K562 (cell line): ENCODE measurements around the gene SLC5A10. TPM values are rescaled to one million over a fixed set of nuclear protein-coding genes. Genes with fewer than 3 reads are reported as not detected.

Experiments
- ATAC-seq: fragments of 200-7000 bp; cut with Tn5 transposase; 3 replicates; pipeline ENCODE4 v1.9.1; 2020; ENCODE audit warnings: moderate library complexity
- BruUV-seq: library from RNA; stranded (reverse); fragments of 400-500 nt; replicated peaks from 2 replicates; lab custom pipeline; 2021; lab: Mats Ljungman, UMichigan
- CTCF ChIA-PET: fragments of 300-600 bp; formaldehyde crosslinking; extraction: SDS; loops from one replicate; lab custom pipeline; 2021; ENCODE audit warnings: low intra/inter-chr PET ratio; lab: Yijun Ruan, JAX
- POLR2A ChIA-PET: fragments of 300-600, 350-650 bp; sonication (Branson Sonifier 250); formaldehyde crosslinking; extraction: SDS; loops from one replicate; lab custom pipeline; 2021; ENCODE audit warnings: antibody characterized with exemption, inconsistent platforms; lab: Yijun Ruan, JAX
- DNase-seq, 4 experiments: peaks; one replicate each; pipeline versions ENCODE4 v3.0.0 to v3.0.0-alpha.2; 2011 to 2018; ENCODE audit warnings: low spot score in 3 of 4, mixed read lengths in 3 of 4; ENCODE audit errors: extremely low read depth in 1 of 4
- FAIRE-seq: peaks from 2 replicates; lab custom pipeline; 2011; peaks lifted over from hg19 to GRCh38; lab: Jason Lieb, UNC
- H2AFZ ChIP-seq: 2 replicates; pipeline ENCODE4 v1.6.0; 2011; ENCODE audit warnings: low read depth, low read length, control low read depth, inconsistent platforms
- H3K27ac ChIP-seq: fragments of 200-600 bp; 3 replicates; pipeline ENCODE4 v1.8.0; 2011; ENCODE audit warnings: low read depth, mild to moderate bottlenecking, control low read depth, inconsistent platforms, low read length, moderate library complexity, mixed read lengths; ENCODE audit errors: extremely low read depth
- H3K27me3 ChIP-seq, 2 experiments: fragments of 300-600 bp in 1 of 2; 2 replicates in 1 of 2; 3 replicates in 1 of 2; pipeline versions ENCODE4 v1.6.0 to v1.8.0; 2011; ENCODE audit warnings: inconsistent platforms in 2 of 2, low read length in 2 of 2, mild to moderate bottlenecking in 1 of 2, mixed read lengths in 1 of 2, moderate library complexity in 1 of 2; ENCODE audit not compliant: control insufficient read depth in 2 of 2, insufficient read depth in 2 of 2
- H3K36me3 ChIP-seq: fragments of 300-600 bp; 3 replicates; pipeline ENCODE4 v1.8.0; 2011; ENCODE audit warnings: mild to moderate bottlenecking, low read length, inconsistent platforms; ENCODE audit not compliant: control insufficient read depth, insufficient read depth
- H3K4me1 ChIP-seq, 2 experiments: fragments of 200-600 bp in 1 of 2; replicated peaks in 1 of 2; 2 replicates in 1 of 2; 3 replicates in 1 of 2; pipeline versions ENCODE4 v1.5.1 to v1.8.0; 2011; ENCODE audit warnings: inconsistent platforms in 2 of 2, low read length in 2 of 2, mild to moderate bottlenecking in 1 of 2, mixed read lengths in 1 of 2, moderate library complexity in 1 of 2; ENCODE audit not compliant: control insufficient read depth in 2 of 2, insufficient read depth in 2 of 2
- H3K4me2 ChIP-seq: 2 replicates; pipeline ENCODE4 v1.6.1; 2011; ENCODE audit warnings: low read length, control low read depth, inconsistent platforms, mixed read lengths; ENCODE audit not compliant: insufficient read depth
- H3K4me3 ChIP-seq: fragments of 200-600 bp; sonication (generic), shearing (Covaris generic); 2 replicates; pipeline ENCODE4 v1.5.1; 2016; ENCODE audit warnings: control low read depth, inconsistent platforms
- H3K79me2 ChIP-seq: fragments of 200-600 bp; 3 replicates; pipeline ENCODE4 v1.8.0; 2011; ENCODE audit warnings: low read length, inconsistent platforms; ENCODE audit not compliant: control insufficient read depth, insufficient read depth
- H3K9ac ChIP-seq, 2 experiments: 2 replicates each; pipeline versions ENCODE4 v1.6.0 to v1.6.1; 2011; ENCODE audit warnings: low read depth in 2 of 2, low read length in 2 of 2, control low read depth in 1 of 2, inconsistent platforms in 1 of 2, mild to moderate bottlenecking in 1 of 2, mixed read lengths in 1 of 2; ENCODE audit not compliant: insufficient read depth in 1 of 2
- H3K9me1 ChIP-seq: one replicate; pipeline ENCODE4 v1.6.0; 2011; ENCODE audit warnings: inconsistent platforms, mild to moderate bottlenecking, low read length, moderate library complexity; ENCODE audit not compliant: control insufficient read depth, insufficient read depth
- H3K9me3 ChIP-seq: replicated peaks from 2 replicates; pipeline ENCODE4 v1.5.1; 2011; ENCODE audit warnings: low read depth, low read length, inconsistent platforms; ENCODE audit not compliant: control insufficient read depth, insufficient read depth
- H4K20me1 ChIP-seq: replicated peaks from 2 replicates; pipeline ENCODE4 v1.6.1; 2011; ENCODE audit warnings: low read length, inconsistent platforms, mixed read lengths; ENCODE audit not compliant: control insufficient read depth, insufficient read depth
- BACH1 ChIP-seq: fragments of 200-800 bp; sonication (Bioruptor generic); IDR thresholded peaks from 2 replicates; pipeline ENCODE4 v1.6.1; 2016; ENCODE audit warnings: missing genetic modification characterization, missing compliant biosample characterization
- RB1 ChIP-seq: fragments of 450-650 bp; IDR thresholded peaks from 2 replicates; pipeline ENCODE4 v1.6.1; 2017; ENCODE audit warnings: low read depth, mild to moderate bottlenecking
- RFX7 ChIP-seq: fragments of 250-450 bp; sonication (Bioruptor Pico); IDR thresholded peaks from 2 replicates; pipeline ENCODE4 v1.5.1; 2021; ENCODE audit warnings: mild to moderate bottlenecking
- SMC3 ChIP-seq: conservative IDR thresholded peaks from 2 replicates; pipeline ENCODE4 v1.6.1; 2011; ENCODE audit warnings: low read depth, low read length, improper control_type of control experiment; ENCODE audit not compliant: insufficient read depth
- STAG1 ChIP-seq: sonication (generic); formaldehyde crosslinking; IDR thresholded peaks from 2 replicates; pipeline ENCODE4 v1.5.0; 2020; ENCODE audit warnings: missing genetic modification reagents, borderline replicate concordance
- ZBTB7A ChIP-seq: IDR thresholded peaks from 2 replicates; pipeline ENCODE4 v1.6.1; 2011; ENCODE audit warnings: low read depth, mild to moderate bottlenecking, low read length, moderate library complexity, borderline replicate concordance; ENCODE audit not compliant: control insufficient read depth
- WGBS: fragments of 100-300 bp; shearing (Covaris generic); methylation state at CpG from one replicate; pipeline ENCODE4 v1.1.6; 2016; ENCODE audit warnings: low coverage, mixed read lengths; ENCODE audit not compliant: insufficient coverage; ENCODE audit errors: missing lambda C conversion rate; 5-methylcytosine and 5-hydroxymethylcytosine counted together
- in situ Hi-C: fragments of 300-500 bp; cut with MboI; formaldehyde crosslinking; loops from 4 replicates; pipeline ENCODE4 v1.15.0; 2018; ENCODE audit warnings: inconsistent platforms, mixed read lengths
- intact Hi-C: fragments of 100-400 bp; cut with micrococcal nuclease; formaldehyde crosslinking; loops from 2 replicates; pipeline ENCODE4 v1.14.2; 2022
- polyA plus RNA-seq, 8 experiments: library from polyadenylated mRNA; depleted of rRNA in 4 of 8; stranded (reverse) in 5 of 8; unstranded in 3 of 8; fragments of >200 nt; fragmentation: Nextera tagmentation in 2 of 8; fragmentation: Illumina TruSeq in 1 of 8; extraction: Ambion mirVana in 2 of 8; extraction: Trizol in 1 of 8; gene quantifications; 2 replicates each; pipeline versions ENCODE4 v1.2.1 to v1.2.3, GENCODE V29; 2011 to 2014; ENCODE audit warnings: inconsistent platforms in 1 of 8, missing spikeins in 1 of 8
- total RNA-seq, 7 experiments: library from RNA; depleted of rRNA in 6 of 7; stranded (reverse); fragments of >200 nt in 6 of 7; fragmentation: Illumina TruSeq in 2 of 7; extraction: Trizol in 2 of 7; gene quantifications; 2 replicates each; pipeline versions ENCODE4 v1.2.1 to v1.2.3, GENCODE V29; 2011 to 2021; ENCODE audit warnings: low replicate concordance in 1 of 7
- TF ChIP-seq, protein P1 (sequence below): sonication (generic); formaldehyde crosslinking; IDR thresholded peaks from 2 replicates; pipeline ENCODE4 v1.9.0; 2022; ENCODE audit warnings: mild to moderate bottlenecking, missing genetic modification reagents
- TF ChIP-seq, protein P2 (sequence below), 3 experiments: IDR thresholded peaks in 2 of 3; conservative IDR thresholded peaks in 1 of 3; 2 replicates each; pipeline ENCODE4 v1.5.1; 2011 to 2012; ENCODE audit warnings: low read length in 3 of 3, mild to moderate bottlenecking in 3 of 3, control low read depth in 2 of 3, improper control_type of control experiment in 1 of 3, inconsistent platforms in 1 of 3, low read depth in 1 of 3, mixed read lengths in 1 of 3, moderate library complexity in 1 of 3; ENCODE audit not compliant: insufficient read depth in 2 of 3
- TF ChIP-seq, protein P3 (sequence below): sonication (generic); IDR thresholded peaks from 2 replicates; pipeline ENCODE4 v1.6.1; 2016
- TF ChIP-seq, protein P4 (sequence below): fragments of 450-650 bp; formaldehyde crosslinking; IDR thresholded peaks from 2 replicates; pipeline ENCODE4 v1.4.0; 2020; ENCODE audit warnings: mild to moderate bottlenecking, moderate library complexity

Gene SLC5A10
- total and polyA plus RNA-seq, 9 of the 15 experiments (the other 6 are each of a cell fraction or from before 2014, with no cell fraction given), result 0.03 to 0.09 (median 0.03) TPM; not detected in 5

DNA sequence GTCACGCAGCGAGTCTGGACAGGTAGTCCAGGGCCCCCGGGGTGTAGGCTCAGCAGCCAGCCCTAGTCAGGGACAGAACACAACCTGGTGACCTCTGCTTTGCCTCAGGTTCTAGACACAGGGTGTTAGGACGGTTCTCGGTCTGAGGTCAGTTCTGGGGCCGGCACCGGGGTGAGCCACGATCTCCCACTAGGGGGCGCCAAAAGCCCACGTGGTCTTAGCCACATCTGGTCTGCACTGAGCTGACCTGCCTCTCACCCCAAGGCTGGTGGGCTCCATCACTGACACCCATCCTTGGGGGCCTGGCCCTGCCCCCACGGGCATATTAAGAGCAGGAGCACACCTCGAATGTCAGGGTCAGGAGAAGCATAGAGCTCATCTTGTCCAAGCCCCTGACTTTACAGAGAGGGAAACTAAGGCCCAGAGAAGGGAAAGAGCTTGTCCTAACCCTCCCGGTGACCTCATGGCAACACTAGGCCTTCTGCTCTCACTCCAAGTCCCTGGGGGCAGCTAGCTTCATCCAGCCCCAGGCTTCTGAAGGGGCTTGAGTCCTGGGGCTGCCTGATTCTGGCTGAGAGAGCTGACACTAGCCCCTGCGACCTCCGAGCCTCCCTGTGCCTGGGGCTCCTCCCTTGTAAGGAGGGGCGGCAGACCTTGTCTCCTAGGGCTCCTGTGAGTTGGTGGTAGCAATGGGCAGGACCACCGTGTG is 9.0 kb downstream of the SLC5A10 start:
- FAIRE-seq, result peak; percentile 71
- peak; percentile 78 to 83 (median 82) for DNase-seq
- CTCF ChIA-PET, result no interaction called here
- TF ChIP-seq STAG1 (CRISPR knock-in tag) (peak; percentile 61; the same call in 1 of the 2 replicates), RFX7 (CRISPR knock-in tag) (no peak), ZBTB7A (peak; percentile 60; the same call in 1 of the 2 replicates), SMC3 (peak; percentile 88), RB1 (peak; percentile 57), BACH1 (no peak)
- TF ChIP-seq, protein P1, sequence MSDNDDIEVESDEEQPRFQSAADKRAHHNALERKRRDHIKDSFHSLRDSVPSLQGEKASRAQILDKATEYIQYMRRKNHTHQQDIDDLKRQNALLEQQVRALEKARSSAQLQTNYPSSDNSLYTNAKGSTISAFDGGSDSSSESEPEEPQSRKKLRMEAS, result peak; percentile 78
- TF ChIP-seq, protein P2, sequence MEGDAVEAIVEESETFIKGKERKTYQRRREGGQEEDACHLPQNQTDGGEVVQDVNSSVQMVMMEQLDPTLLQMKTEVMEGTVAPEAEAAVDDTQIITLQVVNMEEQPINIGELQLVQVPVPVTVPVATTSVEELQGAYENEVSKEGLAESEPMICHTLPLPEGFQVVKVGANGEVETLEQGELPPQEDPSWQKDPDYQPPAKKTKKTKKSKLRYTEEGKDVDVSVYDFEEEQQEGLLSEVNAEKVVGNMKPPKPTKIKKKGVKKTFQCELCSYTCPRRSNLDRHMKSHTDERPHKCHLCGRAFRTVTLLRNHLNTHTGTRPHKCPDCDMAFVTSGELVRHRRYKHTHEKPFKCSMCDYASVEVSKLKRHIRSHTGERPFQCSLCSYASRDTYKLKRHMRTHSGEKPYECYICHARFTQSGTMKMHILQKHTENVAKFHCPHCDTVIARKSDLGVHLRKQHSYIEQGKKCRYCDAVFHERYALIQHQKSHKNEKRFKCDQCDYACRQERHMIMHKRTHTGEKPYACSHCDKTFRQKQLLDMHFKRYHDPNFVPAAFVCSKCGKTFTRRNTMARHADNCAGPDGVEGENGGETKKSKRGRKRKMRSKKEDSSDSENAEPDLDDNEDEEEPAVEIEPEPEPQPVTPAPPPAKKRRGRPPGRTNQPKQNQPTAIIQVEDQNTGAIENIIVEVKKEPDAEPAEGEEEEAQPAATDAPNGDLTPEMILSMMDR (IDR thresholded peaks at IDR 0.05 in 2 of 3, conservative IDR thresholded peaks at IDR 0.05 in 1 of 3; ENCODE audit: insufficient read depth in 2 of 3, low read depth in 1 of 3, low read length in 3 of 3), result peak; percentile 79 to 87 (median 86)
- TF ChIP-seq, protein P3, sequence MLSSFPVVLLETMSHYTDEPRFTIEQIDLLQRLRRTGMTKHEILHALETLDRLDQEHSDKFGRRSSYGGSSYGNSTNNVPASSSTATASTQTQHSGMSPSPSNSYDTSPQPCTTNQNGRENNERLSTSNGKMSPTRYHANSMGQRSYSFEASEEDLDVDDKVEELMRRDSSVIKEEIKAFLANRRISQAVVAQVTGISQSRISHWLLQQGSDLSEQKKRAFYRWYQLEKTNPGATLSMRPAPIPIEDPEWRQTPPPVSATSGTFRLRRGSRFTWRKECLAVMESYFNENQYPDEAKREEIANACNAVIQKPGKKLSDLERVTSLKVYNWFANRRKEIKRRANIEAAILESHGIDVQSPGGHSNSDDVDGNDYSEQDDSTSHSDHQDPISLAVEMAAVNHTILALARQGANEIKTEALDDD, result no peak
- TF ChIP-seq, protein P4, sequence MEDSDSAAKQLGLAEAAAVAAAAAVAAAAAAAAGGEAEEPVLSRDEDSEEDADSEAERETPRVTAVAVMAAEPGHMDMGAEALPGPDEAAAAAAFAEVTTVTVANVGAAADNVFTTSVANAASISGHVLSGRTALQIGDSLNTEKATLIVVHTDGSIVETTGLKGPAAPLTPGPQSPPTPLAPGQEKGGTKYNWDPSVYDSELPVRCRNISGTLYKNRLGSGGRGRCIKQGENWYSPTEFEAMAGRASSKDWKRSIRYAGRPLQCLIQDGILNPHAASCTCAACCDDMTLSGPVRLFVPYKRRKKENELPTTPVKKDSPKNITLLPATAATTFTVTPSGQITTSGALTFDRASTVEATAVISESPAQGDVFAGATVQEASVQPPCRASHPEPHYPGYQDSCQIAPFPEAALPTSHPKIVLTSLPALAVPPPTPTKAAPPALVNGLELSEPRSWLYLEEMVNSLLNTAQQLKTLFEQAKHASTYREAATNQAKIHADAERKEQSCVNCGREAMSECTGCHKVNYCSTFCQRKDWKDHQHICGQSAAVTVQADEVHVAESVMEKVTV (CRISPR knock-in tag), result peak; percentile 66

More for the DNA sequence above, 9.0 kb downstream of the SLC5A10 start:
- Histone ChIP-seq H3K9me3 (no peaks in the 10 kb centered on the region), H3K4me1 (peaks cover 0 to 28% of the 10 kb centered on the region in 2 experiments; a peak in 2 of 5 replicates), H3K27me3 (no peaks in the 10 kb centered on the region), H3K79me2 (no peaks in the 10 kb centered on the region), H3K27ac (no peak overlapping the region), H2AFZ (0 out of 2 replicates have a peak overlapping the region, but pooled peaks have one; percentile 59), H3K4me2 (no peak overlapping the region), H3K9me1 (no peaks in the 10 kb centered on the region), H3K36me3 (no peaks in the 10 kb centered on the region), H3K4me3 (no peak overlapping the region), H4K20me1 (no peaks in the 10 kb centered on the region), H3K9ac (peak overlapping the region in 1 of 2 experiments; percentile 65; a peak in 2 of 4 replicates)
- in situ Hi-C loops, result no loop called here
- 24% methylated on average over 11 of the region's 17 CpGs for WGBS
- no TSS peak for BruUV-seq
- POLR2A ChIA-PET, result interaction anchor here (0.6 to 0.9 kb wide), 4 partner anchors 8 to 40 kb away, joined by 3 to 4 read pairs (median 4); no protein-coding TSS in a partner anchor
- intact Hi-C loops, result no loop called here
- ATAC-seq, result peak; percentile 99
